LoVo (cell line): ENCODE data around the gene ZMIZ2.

Source experiments
- DNase-seq: peaks from one replicate; pipeline ENCODE4 v3.0.0-alpha.2; 2016; ENCODE audit warnings: low spot score

Gene ZMIZ2

DNA sequence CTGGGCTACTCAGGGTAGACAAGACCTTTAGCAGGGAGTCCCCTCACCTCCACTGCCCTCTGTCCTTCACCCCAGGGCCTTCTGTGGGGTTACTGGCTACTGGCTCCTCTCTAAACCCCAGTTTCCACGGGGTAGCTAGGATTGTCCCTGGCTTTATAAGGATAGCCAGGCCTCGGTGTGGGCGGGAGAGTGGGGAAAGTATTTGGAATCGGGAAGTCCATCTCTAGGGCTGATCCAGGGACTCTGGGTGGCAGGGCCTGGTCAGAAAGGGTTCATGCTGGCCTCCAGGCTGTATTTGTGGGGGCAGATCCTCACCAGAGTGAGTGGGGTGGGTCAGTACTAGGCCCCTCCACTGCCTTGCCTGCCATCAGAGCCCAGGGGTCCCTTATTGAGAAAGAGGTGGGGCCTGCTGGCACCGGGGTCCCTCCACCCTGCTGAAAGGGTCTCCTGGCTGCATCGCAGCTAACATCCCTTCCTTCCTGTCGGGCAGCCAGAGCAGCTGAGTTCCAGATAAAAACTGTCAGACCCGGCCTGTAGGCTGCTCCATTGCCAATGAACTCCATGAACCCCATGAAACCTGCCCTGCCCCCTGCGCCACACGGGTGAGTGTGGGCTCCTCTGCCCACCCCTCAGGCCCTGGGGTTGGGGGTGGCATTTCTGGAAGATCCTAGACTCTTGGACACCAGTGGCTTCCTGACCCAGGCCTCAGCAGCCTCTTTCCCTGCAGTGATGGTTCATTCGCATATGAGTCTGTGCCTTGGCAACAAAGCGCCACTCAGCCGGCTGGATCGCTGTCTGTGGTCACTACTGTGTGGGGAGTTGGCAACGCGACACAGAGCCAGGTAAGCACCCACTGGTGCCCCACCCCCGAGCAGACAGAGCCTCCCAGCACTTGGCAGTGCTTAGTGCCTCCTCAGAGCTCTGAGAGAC lies 7.3 kb downstream of the ZMIZ2 start:
- no peak for DNase-seq

DNA sequence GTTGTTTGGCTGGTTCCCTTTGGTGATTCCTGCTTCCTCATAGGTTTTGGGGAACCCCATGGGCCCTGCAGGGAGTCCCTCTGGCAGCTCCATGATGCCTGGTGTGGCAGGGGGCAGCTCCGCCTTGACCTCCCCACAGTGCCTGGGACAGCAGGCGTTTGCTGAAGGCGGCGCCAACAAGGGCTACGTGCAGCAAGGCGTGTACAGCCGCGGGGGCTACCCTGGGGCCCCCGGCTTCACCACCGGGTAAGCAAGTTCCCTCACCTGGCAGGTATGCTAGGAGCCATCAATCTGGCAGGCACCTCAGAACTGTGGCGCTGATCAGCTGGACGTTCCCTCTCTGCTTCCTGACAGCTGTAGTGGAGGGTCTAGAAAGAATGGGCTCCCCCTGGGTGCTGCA lies 8.3 kb downstream of the ZMIZ2 start:
- no peak for DNase-seq

DNA sequence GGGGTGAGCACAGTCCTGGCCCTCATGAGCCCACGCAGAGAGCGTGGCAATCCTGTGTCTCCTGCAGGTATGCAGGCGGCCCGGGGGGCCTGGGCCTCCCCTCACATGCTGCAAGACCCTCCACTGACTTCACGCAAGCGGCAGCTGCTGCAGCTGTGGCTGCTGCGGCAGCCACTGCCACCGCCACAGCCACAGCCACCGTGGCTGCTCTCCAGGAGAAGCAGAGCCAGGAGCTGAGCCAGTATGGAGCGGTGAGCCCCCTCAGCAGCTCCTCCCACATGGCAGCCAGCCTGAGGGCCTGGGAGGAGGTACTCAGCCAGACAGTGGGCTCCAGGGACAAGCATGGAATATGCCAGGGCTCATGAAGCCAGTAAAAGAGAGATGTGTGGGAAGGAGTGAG lies 8.7 kb downstream of the ZMIZ2 start:
- DNase-seq, result no peak

DNA sequence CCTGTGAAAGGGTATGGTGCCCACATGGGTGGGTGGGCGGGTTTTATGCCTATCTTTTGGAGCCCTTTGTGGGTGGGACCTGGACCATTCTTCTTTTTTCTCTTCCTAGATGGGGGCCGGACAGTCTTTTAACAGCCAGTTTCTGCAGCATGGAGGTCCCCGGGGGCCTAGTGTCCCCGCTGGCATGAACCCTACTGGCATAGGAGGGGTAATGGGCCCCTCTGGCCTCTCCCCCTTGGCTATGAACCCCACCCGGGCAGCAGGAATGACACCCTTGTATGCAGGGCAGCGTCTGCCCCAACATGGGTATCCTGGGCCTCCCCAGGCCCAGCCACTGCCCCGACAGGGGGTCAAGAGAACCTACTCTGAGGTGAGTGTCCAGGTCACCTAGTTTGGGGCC lies 9.1 kb downstream of the ZMIZ2 start:
- DNase-seq, result no peak

DNA sequence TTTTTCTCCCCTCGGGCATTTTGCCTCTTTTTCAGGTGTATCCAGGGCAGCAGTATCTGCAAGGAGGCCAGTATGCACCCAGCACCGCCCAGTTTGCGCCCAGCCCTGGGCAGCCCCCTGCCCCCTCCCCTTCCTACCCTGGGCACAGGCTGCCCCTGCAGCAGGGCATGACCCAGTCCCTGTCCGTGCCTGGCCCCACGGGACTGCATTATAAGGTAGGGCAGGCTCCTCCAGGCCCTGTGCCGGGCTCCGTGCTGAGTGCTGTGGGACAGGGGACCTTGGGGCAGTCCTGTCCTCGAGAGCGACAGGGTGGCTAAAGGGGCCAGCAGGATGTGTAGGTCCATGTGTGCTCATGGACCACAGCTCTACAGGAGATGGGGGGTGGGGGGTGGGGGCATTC lies 10.6 kb downstream of the ZMIZ2 start:
- DNase-seq, result no peak

DNA sequence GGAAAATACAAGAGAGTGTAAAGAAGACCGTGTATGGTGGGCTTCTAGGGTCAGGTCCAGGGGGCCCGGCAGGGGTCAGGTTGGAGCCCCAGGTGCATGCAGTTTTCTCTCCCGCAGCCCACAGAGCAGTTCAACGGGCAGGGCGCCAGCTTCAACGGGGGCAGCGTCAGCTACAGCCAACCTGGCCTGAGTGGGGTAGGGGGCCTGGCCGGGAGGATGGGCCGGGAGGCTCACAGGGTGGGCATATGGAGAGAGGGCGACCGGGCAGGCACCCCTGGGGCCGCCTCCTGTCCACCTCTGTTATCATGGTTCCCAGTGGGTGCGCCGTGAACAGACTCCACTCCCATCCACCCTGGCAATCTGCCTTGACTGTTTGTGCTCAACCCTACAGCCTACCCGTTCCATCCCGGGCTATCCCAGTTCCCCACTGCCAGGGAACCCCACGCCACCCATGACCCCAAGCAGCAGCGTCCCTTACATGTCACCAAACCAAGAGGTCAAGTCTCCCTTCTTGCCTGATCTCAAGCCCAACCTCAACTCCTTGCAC lies 11.5 kb downstream of the ZMIZ2 start:
- no peak for DNase-seq

DNA sequence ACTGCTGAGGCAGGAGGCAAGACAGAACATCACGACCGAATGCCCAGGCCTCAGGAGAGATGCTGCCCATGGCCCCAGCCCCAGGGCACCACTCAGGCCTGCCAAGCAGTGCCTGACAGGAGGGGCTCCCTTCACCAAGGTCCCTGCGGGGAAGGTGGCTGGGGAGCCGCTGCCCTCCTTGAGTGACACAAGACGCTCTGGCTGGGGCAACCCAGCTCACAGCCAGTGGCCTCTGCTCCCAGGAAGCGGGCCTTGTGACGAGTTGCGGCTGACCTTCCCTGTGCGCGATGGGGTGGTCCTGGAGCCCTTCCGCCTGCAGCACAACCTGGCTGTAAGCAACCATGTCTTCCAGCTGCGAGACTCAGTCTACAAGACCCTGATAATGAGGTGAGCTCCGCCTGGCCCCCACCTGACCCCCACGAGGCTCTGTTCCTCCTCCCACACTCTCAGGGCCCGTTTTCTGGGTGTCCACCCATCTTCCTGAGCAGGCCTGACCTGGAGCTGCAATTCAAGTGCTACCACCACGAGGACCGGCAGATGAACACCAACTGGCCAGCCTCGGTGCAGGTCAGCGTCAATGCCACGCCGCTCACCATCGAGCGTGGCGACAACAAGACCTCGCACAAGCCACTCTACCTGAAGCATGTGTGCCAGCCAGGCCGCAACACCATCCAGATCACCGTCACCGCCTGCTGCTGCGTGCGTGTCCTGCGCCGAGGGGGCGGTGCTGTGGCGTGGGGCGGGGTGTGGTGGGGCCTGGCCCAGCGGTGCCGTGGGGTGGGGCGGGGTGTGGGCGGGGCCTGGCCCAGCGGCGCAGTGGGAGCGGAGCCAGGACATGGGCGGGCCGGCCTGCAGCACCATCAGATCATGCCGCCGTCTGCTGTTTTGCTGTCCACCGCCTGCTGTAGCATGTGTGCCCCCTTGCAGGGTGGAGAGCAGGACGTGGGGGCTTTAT lies 12.8 kb downstream of the ZMIZ2 start:
- DNase-seq, result no peak

DNA sequence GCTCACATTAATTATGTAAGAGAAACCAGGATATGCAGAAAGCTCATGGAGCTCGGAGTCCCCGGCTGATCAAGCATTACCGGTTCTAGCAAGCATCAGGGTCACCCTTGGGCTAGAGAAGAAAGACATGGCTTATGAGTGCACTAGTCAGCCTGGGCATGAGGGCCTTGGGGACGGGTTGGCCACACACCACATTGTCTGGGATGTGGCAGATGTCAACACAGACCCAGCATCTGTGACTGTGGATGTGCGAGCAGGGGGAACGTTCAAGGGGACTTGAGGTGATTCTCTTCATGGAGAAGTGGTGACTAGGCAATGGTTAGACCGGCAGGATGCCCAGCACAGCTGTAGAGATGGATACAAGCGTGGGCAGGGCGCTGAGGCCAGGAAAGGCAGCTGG lies 13.7 kb downstream of the ZMIZ2 start:
- no peak for DNase-seq

DNA sequence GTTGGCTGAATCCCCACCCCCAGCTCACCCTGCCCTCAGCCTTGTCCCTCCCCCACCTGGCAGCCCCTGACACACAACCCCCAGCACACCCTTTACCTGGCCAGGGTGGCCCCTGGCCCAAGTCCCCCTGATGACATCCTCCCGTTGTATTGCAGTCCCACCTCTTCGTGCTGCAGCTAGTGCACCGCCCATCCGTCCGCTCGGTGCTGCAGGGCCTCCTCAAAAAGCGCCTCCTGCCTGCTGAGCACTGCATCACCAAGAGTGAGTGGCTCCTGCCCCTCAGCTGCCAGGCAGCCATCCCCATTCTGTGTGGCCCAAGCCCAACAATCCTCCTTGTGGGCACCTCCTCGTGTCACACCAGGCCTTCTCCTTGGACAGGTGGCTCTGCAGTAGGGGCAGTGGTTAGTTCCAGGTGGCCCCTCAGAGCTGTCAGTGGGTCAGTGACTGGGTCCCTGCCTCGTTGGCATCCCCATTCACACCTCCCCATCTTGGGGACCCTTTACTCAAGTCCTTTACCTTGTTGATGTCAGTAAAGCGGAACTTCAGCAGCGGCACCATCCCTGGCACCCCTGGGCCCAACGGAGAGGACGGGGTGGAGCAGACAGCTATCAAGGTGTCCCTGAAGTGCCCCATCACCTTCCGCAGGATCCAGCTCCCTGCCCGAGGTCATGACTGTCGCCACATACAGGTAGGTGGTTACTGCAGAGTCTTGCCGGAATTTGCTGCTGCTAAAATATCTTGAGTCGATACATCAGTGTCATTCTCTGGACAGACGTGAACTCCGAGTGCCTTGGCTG lies 14.3 kb downstream of the ZMIZ2 start:
- DNase-seq, result no peak

DNA sequence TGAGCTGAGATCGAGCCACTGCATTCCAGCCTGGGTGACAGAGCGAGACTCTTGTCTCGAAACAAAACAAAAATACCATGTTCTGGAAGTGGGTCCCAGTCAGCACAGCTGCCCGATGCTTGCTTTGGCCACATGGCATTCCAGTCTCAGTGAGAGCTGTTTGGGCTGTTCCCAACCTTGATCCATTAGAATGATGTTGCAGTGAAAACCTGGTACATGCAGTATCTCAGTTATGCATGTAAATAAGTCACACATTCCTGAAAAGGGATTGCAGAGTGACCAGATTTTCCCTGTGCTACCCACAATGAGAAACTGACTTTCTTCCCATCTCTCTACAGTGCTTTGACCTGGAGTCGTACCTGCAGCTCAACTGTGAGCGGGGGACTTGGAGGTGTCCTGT lies 15.4 kb downstream of the ZMIZ2 start:
- no peak for DNase-seq

DNA sequence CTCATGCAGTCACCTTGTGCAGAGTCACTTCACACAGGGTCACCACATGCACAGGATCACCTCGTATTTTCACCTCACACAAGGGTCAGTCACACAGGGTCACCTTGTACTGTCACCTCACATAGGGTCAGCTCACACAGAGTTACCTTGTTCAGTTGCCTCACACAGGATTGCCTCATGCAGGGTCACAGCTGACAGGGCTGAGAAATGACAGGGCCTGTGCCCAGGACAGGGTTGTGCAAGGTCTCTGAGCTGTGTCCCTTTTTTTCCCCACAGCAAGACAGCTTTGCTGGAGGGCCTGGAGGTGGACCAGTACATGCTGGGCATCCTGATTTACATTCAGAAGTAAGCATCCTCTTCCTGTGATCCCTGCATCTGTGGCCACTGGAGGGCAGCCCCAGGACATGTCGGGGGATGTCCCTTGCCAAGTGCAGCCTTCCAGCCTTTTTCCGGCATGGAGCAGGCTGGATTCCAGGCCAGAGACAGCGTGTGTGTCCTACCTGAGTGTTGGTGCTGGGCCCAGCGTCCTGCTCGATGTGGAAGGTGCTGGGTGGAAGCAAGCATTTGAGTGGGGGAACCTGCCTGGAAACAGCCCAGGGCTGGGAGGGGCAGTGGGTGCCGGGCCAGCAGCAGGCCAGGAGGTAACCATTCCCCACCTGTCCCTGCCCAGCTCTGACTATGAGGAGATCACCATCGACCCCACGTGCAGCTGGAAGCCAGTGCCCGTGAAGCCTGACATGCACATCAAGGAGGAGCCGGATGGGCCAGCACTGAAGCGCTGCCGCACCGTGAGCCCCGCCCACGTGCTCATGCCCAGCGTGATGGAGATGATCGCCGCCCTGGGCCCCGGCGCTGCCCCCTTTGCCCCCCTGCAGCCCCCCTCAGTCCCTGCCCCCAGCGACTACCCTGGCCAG lies 16.3 kb downstream of the ZMIZ2 start:
- DNase-seq, result no peak

DNA sequence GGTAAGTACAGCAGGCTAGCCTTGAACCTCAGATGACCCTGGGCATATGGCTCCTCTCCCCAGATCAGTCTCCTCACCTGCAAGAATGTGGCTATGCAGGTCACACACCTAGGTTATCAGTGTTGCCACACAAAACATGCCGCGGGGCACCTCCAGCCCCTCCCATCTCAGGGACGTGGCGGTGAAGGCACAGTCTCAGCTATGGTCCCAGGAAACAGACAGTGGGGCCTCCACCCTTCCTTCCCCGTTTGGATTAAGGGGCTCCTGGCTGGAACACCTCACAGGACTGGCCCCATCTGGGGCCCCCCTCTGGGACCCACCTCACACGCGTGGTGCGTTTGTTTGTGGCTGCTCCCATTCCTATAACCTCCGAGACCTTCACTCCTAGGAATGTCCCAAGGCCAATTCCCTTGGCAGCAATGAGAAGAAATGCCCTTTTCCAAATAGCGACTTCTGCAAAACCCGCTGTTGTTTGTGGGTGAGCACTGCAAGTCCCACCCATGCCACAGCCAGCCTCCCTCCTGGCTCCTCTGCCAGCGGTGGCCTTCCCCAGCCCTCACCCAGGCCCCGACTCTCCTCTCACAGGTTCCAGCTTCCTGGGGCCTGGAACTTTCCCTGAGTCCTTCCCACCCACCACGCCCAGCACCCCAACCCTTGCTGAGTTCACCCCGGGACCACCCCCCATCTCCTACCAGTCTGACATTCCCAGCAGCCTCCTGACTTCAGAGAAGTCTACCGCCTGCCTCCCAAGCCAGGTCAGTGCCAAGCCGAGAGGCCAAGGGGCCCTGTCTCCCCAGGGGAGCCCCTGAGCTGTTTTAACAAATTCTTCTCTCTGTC lies 17.1 kb downstream of the ZMIZ2 start:
- no peak for DNase-seq

DNA sequence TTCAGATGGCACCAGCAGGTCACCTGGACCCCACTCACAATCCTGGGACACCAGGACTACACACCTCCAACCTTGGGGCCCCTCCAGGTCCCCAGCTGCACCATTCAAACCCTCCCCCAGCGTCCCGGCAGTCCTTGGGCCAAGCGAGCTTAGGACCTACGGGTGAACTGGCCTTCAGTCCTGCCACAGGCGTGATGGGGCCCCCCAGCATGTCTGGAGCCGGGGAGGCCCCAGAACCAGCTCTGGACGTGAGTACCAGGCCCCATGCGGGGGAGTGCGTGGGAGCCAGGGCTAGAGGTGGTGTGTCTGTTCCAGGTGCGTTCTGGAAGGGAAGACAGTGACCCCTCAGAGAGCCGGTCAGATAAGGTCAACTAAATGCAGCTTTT lies 17.8 kb downstream of the ZMIZ2 start:
- no peak for DNase-seq

DNA sequence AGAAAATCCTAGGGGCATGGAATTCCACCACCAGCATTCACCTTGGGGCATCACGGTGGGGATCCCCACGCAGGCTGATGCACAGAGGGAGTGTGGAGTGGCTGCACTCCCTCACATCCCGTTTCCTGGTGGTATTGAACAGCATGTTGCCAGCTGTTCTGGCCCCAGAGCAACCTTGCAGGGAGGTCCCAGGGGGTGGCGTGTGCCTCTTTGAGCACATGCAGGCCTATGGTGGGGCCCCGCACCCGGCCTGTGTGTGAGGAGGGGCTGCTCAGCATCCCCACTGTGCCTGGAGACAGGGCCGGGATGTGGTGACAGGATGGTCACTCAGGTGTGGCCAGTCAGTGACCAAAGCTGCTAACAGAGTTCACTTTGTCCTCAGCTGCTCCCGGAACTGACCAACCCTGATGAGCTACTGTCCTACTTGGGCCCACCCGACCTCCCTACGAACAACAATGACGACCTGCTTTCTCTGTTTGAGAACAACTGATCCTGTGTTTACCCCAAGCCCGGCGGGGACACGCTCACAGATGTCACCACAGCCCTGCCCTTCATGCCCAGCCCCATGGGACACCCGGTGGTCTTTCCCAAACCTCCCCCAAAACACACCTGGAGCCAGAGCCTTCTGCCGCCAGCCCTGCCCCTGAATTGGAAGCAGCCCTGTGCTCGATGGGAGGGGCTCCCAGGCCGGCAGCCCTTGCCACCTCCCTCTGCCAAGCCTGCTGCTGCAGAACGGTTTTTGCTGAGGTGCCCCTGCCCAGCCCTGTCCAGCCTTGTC lies 18.7 kb downstream of the ZMIZ2 start:
- DNase-seq, result no peak

DNA sequence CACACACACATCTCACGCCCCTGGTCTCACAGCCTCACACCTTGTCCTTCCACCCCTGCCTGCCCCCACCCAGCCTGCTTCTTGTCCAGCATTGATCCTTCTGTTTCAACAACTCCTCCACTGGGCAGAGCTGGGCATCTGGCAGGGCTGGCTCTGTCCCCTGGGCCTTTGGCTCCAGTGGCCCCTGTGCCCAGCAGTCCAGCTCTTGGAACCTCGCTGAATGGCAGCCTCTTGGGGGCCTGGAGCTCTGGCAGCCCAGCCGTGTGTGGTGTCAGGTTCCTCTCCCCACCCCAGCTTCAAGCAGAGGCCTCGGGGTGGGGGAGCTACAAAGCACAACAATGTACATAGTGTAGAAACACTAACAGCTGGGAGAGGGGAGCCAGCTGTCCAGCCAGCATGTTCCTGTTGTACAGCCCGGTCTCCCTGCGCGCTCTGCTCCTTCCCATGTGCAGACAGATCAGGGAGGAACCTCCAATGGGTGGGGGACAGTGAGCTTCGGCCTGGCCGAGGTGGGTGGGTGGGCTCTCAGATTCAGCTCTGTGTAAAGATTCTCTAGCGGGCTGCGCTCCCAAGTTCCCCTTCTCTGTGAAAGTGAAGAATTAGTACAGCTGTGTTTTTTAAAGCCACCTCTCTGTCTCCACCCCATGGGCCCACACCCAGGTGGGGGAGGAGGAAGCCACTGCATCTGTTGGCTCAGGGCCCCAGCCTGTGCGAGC lies 19.4 kb downstream of the ZMIZ2 start:
- DNase-seq, result no peak

DNA sequence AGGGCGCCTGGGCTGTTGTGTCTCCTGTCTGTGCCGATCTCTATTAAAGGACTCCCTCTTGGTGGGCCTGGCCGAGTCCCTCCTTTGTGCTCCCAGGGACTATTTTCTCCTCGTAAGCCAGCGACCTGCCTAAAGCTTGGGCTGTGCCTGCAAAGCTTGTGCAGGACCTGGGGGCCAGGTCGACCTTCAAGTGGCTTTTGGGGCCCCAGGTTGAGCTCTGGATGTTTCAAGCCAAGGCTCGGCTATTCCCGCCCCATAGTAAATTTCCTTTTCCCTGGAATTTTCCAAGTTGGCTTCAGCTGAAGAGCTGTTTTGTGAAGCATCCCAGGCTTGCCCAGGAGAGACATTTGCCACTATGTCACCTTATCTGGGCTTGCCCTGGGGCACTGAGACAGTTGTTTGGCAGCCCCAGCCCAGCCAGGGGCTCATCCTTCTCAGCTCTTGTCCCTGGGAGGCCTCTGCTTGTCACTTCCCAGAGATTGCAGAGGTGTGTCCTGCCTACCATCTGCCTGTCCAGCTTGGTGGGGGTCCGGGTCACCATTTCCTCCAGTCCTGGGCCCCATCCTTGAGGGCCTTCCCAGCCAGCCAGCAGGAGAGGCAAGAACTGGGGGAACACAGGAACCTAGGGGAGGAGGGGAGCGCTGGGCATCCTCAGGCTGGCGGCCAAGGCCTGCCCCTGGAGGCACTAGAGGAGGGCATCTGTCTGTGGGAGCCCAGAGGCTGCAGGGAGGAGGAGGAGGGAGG lies 20.2 kb downstream of the ZMIZ2 start:
- DNase-seq, result no peak

DNA sequence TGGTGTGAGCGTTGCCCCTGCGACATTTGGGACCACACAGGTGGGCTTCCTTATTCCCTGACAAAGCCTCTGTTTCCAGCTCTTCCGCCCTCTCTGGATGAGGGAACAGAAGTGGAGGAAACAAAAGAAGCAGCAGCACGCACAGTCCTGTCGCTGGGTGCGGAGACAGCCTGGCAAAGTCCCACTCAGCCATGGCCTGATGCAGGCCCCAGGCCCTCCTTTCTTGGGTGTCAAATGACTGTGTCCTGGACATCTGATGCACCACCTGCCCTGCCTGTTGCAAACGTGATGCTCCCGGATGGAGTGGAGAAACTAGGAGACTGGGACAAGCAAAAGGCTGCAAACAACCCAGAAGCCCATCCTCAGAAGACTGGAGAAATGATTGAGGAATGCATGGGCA lies 20.7 kb downstream of the ZMIZ2 start:
- no peak for DNase-seq
